GM12878 (cell line): Measurements from ENCODE around the gene OR52B2. TPM values are rescaled to one million over a fixed set of nuclear protein-coding genes. Genes with fewer than 3 reads are reported as not detected.
"Not testable (repeated sequence)": the region's sequence is repeated elsewhere in the genome, so short reads cannot be mapped to it uniquely, and the experiment has no call there.

Source experiments
- ATAC-seq: fragments of 200-7000 bp; cut with Tn5 transposase; 3 replicates; pipeline ENCODE4 v1.9.1; 2020; ENCODE audit warnings: mild to moderate bottlenecking, moderate library complexity
- BruUV-seq: library from RNA; stranded (reverse); fragments of 400-500 nt; replicated peaks from 2 replicates; lab custom pipeline; 2021; lab: Mats Ljungman, UMichigan
- CTCF ChIA-PET: fragments of 300-600 bp; sonication (Branson Sonifier 250); formaldehyde crosslinking; extraction: SDS; loops from one replicate; lab custom pipeline; 2021; ENCODE audit warnings: inconsistent platforms; lab: Yijun Ruan, JAX
- POLR2A ChIA-PET: fragments of 350-600 bp; formaldehyde crosslinking; extraction: SDS; loops from one replicate; lab custom pipeline; 2021; ENCODE audit warnings: inconsistent platforms; lab: Charles Lee
- RAD21 ChIA-PET: fragments of 300-600 bp; sonication (Branson Sonifier 250); formaldehyde crosslinking; loops from one replicate; lab custom pipeline; 2023; ENCODE audit warnings: antibody characterized with exemption; ENCODE audit not compliant: unreplicated experiment; lab: Charles Lee
- SMC1A ChIA-PET: fragments of 300-600 bp; sonication (Branson Sonifier 250); formaldehyde crosslinking; loops from one replicate; lab custom pipeline; 2023; ENCODE audit not compliant: unreplicated experiment, uncharacterized antibody; lab: Charles Lee
- DNase-seq: peaks from one replicate; pipeline ENCODE4 v3.0.0-alpha.2; 2011; ENCODE audit warnings: low read depth, low spot score
- FAIRE-seq: peaks from 3 replicates; lab custom pipeline; 2011; peaks lifted over from hg19 to GRCh38; lab: Jason Lieb, UNC
- H2AFZ ChIP-seq: 2 replicates; pipeline ENCODE4 v1.6.0; 2011; ENCODE audit warnings: low read depth, low read length, control low read depth; ENCODE audit not compliant: control insufficient read depth
- H3K27ac ChIP-seq: 2 replicates; pipeline ENCODE4 v1.5.1; 2011; ENCODE audit warnings: control low read depth; ENCODE audit not compliant: control insufficient read depth, insufficient read depth
- H3K27me3 ChIP-seq, 2 experiments: replicated peaks in 1 of 2; 2 replicates each; pipeline versions ENCODE4 v1.6.0 to v1.6.1; 2011; ENCODE audit warnings: low read length in 1 of 2; ENCODE audit not compliant: control insufficient read depth in 2 of 2, insufficient read depth in 2 of 2
- H3K36me3 ChIP-seq, 2 experiments: 2 replicates each; pipeline ENCODE4 v1.5.1; 2011; ENCODE audit warnings: low read length in 1 of 2; ENCODE audit not compliant: control insufficient read depth in 2 of 2, insufficient read depth in 2 of 2
- H3K4me1 ChIP-seq: 2 replicates; pipeline ENCODE4 v1.6.1; 2011; ENCODE audit warnings: mild to moderate bottlenecking, low read length, moderate library complexity, mixed read lengths; ENCODE audit not compliant: control insufficient read depth, insufficient read depth
- H3K4me2 ChIP-seq: 2 replicates; pipeline ENCODE4 v1.6.0; 2011; ENCODE audit warnings: control low read depth; ENCODE audit not compliant: control insufficient read depth, insufficient read depth
- H3K4me3 ChIP-seq: fragments of 200-600 bp; sonication (generic); 2 replicates; pipeline ENCODE4 v1.5.1; 2016
- H3K79me2 ChIP-seq: 2 replicates; pipeline ENCODE4 v1.6.0; 2011; ENCODE audit warnings: low read length; ENCODE audit not compliant: control insufficient read depth, insufficient read depth
- H3K9ac ChIP-seq: 2 replicates; pipeline ENCODE4 v1.8.0; 2011; ENCODE audit warnings: low read length, control low read depth, mixed read lengths; ENCODE audit not compliant: control insufficient read depth, insufficient read depth
- H3K9me3 ChIP-seq: replicated peaks from 3 replicates; pipeline ENCODE4 v1.5.1; 2011; ENCODE audit warnings: mild to moderate bottlenecking, low read length; ENCODE audit not compliant: control insufficient read depth, insufficient read depth
- H4K20me1 ChIP-seq: 2 replicates; pipeline ENCODE4 v1.6.0; 2011; ENCODE audit not compliant: control insufficient read depth, insufficient read depth
- CBX5 ChIP-seq: sonication (generic); IDR thresholded peaks from 2 replicates; pipeline ENCODE4 v1.6.1; 2016; ENCODE audit warnings: low read depth, moderate library complexity, mild to moderate bottlenecking, inconsistent platforms
- FOXM1 ChIP-seq: IDR thresholded peaks from 2 replicates; pipeline ENCODE4 v1.6.1; 2012; ENCODE audit warnings: low read depth, mild to moderate bottlenecking, inconsistent platforms, low read length, moderate library complexity
- GABPA ChIP-seq: IDR thresholded peaks from 2 replicates; pipeline ENCODE4 v1.6.1; 2014; ENCODE audit warnings: antibody characterized with exemption, low read depth, mild to moderate bottlenecking, inconsistent platforms
- HCFC1 ChIP-seq: fragments of 150-350 bp; IDR thresholded peaks from 2 replicates; pipeline ENCODE4 v1.6.1; 2014; ENCODE audit warnings: low read length
- NFIC ChIP-seq: IDR thresholded peaks from 2 replicates; pipeline ENCODE4 v1.6.1; 2012; ENCODE audit warnings: low read depth, mild to moderate bottlenecking, inconsistent platforms, low read length, moderate library complexity
- RAD21 ChIP-seq: IDR thresholded peaks from 2 replicates; pipeline ENCODE4 v1.6.1; 2011; ENCODE audit warnings: mild to moderate bottlenecking, low read depth, low read length, moderate library complexity; ENCODE audit not compliant: insufficient read depth
- SPI1 ChIP-seq: IDR thresholded peaks from 2 replicates; pipeline ENCODE4 v1.6.1; 2011; ENCODE audit warnings: low read depth, mild to moderate bottlenecking, low read length, moderate library complexity, borderline replicate concordance; ENCODE audit not compliant: insufficient read depth
- SREBF2 ChIP-seq: IDR thresholded peaks from 2 replicates; pipeline ENCODE4 v1.6.1; 2012; ENCODE audit warnings: mild to moderate bottlenecking, low read length
- TBL1XR1 ChIP-seq: IDR thresholded peaks from 2 replicates; pipeline ENCODE4 v1.6.1; 2012; ENCODE audit warnings: low read depth, low read length, improper control_type of control experiment
- TCF7 ChIP-seq: IDR thresholded peaks from 2 replicates; pipeline ENCODE4 v1.6.1; 2014; ENCODE audit warnings: antibody characterized with exemption, borderline replicate concordance
- ZNF274 ChIP-seq: IDR thresholded peaks from one replicate; pipeline ENCODE4 v1.8.0; 2011; ENCODE audit not compliant: insufficient read length, insufficient read depth
- WGBS: methylation state at CpG from one replicate; pipeline ENCODE4 v1.1.6; 2016; ENCODE audit warnings: low lambda C conversion rate; ENCODE audit not compliant: insufficient replicate concordance, insufficient coverage; ENCODE audit errors: missing lambda C conversion rate; 5-methylcytosine and 5-hydroxymethylcytosine counted together
- in situ Hi-C: fragments of 300-500 bp; cut with MboI; formaldehyde crosslinking; loops from 9 replicates; pipeline ENCODE4 v1.14.3; 2018; ENCODE audit warnings: mixed read lengths
- intact Hi-C: fragments of 100-400 bp; cut with micrococcal nuclease; formaldehyde crosslinking; loops from one replicate; pipeline ENCODE4 v1.14.2; 2022; ENCODE audit not compliant: unreplicated experiment
- polyA plus RNA-seq, 11 experiments: library from polyadenylated mRNA; depleted of rRNA in 4 of 11; unstranded in 6 of 11; stranded (reverse) in 5 of 11; fragments of >200 nt; fragmentation: Nextera tagmentation in 4 of 11; fragmentation: Illumina TruSeq in 1 of 11; extraction: Ambion mirVana in 4 of 11; extraction: Trizol in 1 of 11; gene quantifications; 1 replicate in 1 of 11; 2 replicates in 10 of 11; pipeline versions ENCODE4 v1.2.1 to v1.2.3, GENCODE V29; 2011 to 2016; ENCODE audit warnings: inconsistent platforms in 2 of 11, missing spikeins in 2 of 11, low read depth in 1 of 11
- total RNA-seq, 4 experiments: library from RNA; depleted of rRNA in 3 of 4; stranded (reverse); fragments of >200 nt in 3 of 4; fragmentation: Illumina TruSeq in 1 of 4; extraction: Trizol in 1 of 4; gene quantifications; 2 replicates each; pipeline versions ENCODE4 v1.2.1 to v1.2.3, GENCODE V29; 2013 to 2021
- TF ChIP-seq, protein P1 (sequence below): IDR thresholded peaks from 2 replicates; pipeline ENCODE4 v1.6.1; 2012; ENCODE audit warnings: low read depth, low read length, improper control_type of control experiment
- TF ChIP-seq, protein P2 (sequence below): fragments of 150-350 bp; IDR thresholded peaks from 2 replicates; pipeline ENCODE4 v1.6.1; 2016; ENCODE audit warnings: low read depth, low read length
- TF ChIP-seq, protein P3 (sequence below): fragments of 450-650 bp; IDR thresholded peaks from 2 replicates; pipeline ENCODE4 v1.6.1; 2017; ENCODE audit warnings: antibody characterized with exemption, mild to moderate bottlenecking, moderate library complexity

Gene OR52B2
- total and polyA plus RNA-seq, 10 of the 15 experiments (the other 5 are each of a cell fraction or from before 2014, with no cell fraction given): 0.08 TPM; not detected in 9

DNA sequence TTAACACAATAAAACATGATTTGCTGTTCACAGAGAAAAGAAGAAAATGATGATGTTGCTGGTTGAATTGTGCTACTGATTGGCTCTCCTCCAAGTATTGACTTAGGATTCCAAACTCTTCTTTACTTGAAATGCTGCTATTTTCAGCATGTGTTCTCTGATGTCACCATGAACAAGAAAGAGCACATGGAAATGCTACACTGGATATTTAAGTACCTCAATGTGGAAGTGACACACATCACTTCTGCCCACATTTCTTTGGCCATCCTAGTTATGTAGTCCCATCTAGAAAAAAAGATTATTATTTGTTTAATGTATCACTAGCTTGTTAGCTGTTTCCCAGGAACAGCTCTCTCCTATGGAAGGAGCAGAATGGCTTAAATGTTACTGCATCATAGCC is 27.2 kb downstream of the OR52B2 start:
- no peak for FAIRE-seq
- H3K4me1 ChIP-seq: no peaks in the 10 kb centered on the region
- H3K4me2 ChIP-seq: no peak overlapping the region
- H2AFZ ChIP-seq: no peak overlapping the region
- RAD21 ChIA-PET: no interaction called here
- no peaks in the 10 kb centered on the region for H3K79me2 ChIP-seq
- H3K27me3 ChIP-seq: no peaks in the 10 kb centered on the region
- TF ChIP-seq TBL1XR1 (no peak), SPI1 (no peak), CBX5 (no peak), TCF7 (no peak), HCFC1 (no peak), RAD21 (no peak), NFIC (no peak), FOXM1 (no peak), SREBF2 (no peak), ZNF274 (no peak), GABPA (no peak)
- TF ChIP-seq, protein P1, sequence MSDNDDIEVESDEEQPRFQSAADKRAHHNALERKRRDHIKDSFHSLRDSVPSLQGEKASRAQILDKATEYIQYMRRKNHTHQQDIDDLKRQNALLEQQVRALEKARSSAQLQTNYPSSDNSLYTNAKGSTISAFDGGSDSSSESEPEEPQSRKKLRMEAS: no peak
- TF ChIP-seq, protein P2, sequence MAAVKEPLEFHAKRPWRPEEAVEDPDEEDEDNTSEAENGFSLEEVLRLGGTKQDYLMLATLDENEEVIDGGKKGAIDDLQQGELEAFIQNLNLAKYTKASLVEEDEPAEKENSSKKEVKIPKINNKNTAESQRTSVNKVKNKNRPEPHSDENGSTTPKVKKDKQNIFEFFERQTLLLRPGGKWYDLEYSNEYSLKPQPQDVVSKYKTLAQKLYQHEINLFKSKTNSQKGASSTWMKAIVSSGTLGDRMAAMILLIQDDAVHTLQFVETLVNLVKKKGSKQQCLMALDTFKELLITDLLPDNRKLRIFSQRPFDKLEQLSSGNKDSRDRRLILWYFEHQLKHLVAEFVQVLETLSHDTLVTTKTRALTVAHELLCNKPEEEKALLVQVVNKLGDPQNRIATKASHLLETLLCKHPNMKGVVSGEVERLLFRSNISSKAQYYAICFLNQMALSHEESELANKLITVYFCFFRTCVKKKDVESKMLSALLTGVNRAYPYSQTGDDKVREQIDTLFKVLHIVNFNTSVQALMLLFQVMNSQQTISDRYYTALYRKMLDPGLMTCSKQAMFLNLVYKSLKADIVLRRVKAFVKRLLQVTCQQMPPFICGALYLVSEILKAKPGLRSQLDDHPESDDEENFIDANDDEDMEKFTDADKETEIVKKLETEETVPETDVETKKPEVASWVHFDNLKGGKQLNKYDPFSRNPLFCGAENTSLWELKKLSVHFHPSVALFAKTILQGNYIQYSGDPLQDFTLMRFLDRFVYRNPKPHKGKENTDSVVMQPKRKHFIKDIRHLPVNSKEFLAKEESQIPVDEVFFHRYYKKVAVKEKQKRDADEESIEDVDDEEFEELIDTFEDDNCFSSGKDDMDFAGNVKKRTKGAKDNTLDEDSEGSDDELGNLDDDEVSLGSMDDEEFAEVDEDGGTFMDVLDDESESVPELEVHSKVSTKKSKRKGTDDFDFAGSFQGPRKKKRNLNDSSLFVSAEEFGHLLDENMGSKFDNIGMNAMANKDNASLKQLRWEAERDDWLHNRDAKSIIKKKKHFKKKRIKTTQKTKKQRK: no peak
- TF ChIP-seq, protein P3, sequence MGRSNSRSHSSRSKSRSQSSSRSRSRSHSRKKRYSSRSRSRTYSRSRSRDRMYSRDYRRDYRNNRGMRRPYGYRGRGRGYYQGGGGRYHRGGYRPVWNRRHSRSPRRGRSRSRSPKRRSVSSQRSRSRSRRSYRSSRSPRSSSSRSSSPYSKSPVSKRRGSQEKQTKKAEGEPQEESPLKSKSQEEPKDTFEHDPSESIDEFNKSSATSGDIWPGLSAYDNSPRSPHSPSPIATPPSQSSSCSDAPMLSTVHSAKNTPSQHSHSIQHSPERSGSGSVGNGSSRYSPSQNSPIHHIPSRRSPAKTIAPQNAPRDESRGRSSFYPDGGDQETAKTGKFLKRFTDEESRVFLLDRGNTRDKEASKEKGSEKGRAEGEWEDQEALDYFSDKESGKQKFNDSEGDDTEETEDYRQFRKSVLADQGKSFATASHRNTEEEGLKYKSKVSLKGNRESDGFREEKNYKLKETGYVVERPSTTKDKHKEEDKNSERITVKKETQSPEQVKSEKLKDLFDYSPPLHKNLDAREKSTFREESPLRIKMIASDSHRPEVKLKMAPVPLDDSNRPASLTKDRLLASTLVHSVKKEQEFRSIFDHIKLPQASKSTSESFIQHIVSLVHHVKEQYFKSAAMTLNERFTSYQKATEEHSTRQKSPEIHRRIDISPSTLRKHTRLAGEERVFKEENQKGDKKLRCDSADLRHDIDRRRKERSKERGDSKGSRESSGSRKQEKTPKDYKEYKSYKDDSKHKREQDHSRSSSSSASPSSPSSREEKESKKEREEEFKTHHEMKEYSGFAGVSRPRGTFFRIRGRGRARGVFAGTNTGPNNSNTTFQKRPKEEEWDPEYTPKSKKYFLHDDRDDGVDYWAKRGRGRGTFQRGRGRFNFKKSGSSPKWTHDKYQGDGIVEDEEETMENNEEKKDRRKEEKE: no peak
- no peaks in the 10 kb centered on the region for H3K9me3 ChIP-seq
- no TSS peak for BruUV-seq
- CTCF ChIA-PET: no interaction called here
- H3K27ac ChIP-seq: no peak overlapping the region
- POLR2A ChIA-PET: no interaction called here
- DNase-seq: no peak
- SMC1A ChIA-PET: no interaction called here
- H3K4me3 ChIP-seq: no peak overlapping the region
- in situ Hi-C loops: no loop called here
- no peaks in the 10 kb centered on the region for H4K20me1 ChIP-seq
- intact Hi-C loops: no loop called here
- no peak for ATAC-seq
- no peak overlapping the region for H3K9ac ChIP-seq
- no peaks in the 10 kb centered on the region for H3K36me3 ChIP-seq

DNA sequence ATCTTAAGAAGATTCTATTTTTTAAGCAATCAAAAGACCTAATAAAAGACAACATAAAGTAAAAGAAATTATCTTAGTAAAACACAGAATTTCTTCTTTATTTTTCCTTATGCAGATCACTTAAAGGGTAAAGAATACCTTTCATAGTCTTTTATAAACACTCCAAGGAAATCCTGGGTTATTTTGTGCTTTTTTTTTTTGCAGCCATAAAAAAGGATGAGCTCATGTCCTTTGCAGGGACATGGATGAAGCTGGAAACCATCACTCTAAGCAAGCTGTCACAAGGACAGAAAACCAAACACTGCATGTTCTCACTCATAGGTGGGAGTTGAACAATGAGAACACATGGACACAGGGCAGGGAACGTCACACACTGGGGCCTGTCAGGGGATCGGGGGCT is 34.2 kb downstream of the OR52B2 start:
- intact Hi-C loops, RAD21 ChIA-PET: not testable (repeated sequence)

More for the DNA sequence above, 34.2 kb downstream of the OR52B2 start:
- H3K79me2 ChIP-seq, H3K4me3 ChIP-seq, H3K4me1 ChIP-seq, H3K27me3 ChIP-seq, DNase-seq, BruUV-seq, H3K9me3 ChIP-seq, H3K4me2 ChIP-seq, FAIRE-seq, ATAC-seq, in situ Hi-C loops, H2AFZ ChIP-seq, CTCF ChIA-PET, H3K36me3 ChIP-seq, H4K20me1 ChIP-seq, H3K27ac ChIP-seq, H3K9ac ChIP-seq: not testable (repeated sequence)
- POLR2A ChIA-PET: interaction anchor here (0.6 kb wide), 1 partner anchor 267 kb away, joined by 3 read pairs; no protein-coding TSS in a partner anchor
- WGBS: 0% methylated on average over 2 of the region's 2 CpGs
- SMC1A ChIA-PET: interaction anchor here (0.6 to 1.8 kb wide), 3 partner anchors 56 to 179 kb away, joined by 3 read pairs; no protein-coding TSS in a partner anchor
